Mesothelial cell of epicardium (in vitro differentiated cells): Measurements from ENCODE around the gene USP9X. TPM values are rescaled to one million over a fixed set of nuclear protein-coding genes. Genes with fewer than 3 reads are reported as not detected.
A peak's percentile ranks its signal among the peaks of the same experiment; 100 is the strongest.

Source experiments
- DNase-seq, 2 experiments: peaks; one replicate each; pipeline ENCODE4 v3.0.0; 2021; ENCODE audit warnings: low spot score in 2 of 2; ENCODE audit not compliant: unreplicated experiment in 2 of 2
- H3K27ac Mint-ChIP-seq: 2 replicates; pipeline ENCODE4 v1.8.0; 2021; ENCODE audit warnings: mixed read lengths
- H3K27me3 Mint-ChIP-seq: 2 replicates; pipeline ENCODE4 v1.8.0; 2021; ENCODE audit warnings: low read depth, mixed read lengths
- H3K36me3 Mint-ChIP-seq: 2 replicates; pipeline ENCODE4 v1.8.0; 2021; ENCODE audit warnings: mixed read lengths
- H3K4me1 Mint-ChIP-seq: 2 replicates; pipeline ENCODE4 v1.8.0; 2021; ENCODE audit warnings: mixed read lengths
- H3K4me3 Mint-ChIP-seq: 2 replicates; pipeline ENCODE4 v1.8.0; 2021; ENCODE audit warnings: mild to moderate bottlenecking, moderate library complexity, mixed read lengths
- H3K9me3 Mint-ChIP-seq: 2 replicates; pipeline ENCODE4 v1.8.0; 2021; ENCODE audit warnings: mixed read lengths
- total RNA-seq: library from RNA; stranded (reverse); gene quantifications from 3 replicates; pipeline ENCODE4 v1.2.1, GENCODE V29; 2021
- TF ChIP-seq, protein P1 (sequence below): fragments of 200-600 bp; sonication (generic); IDR thresholded peaks from one replicate; pipeline ENCODE4 v1.5.0; 2021; ENCODE audit warnings: antibody characterized with exemption; ENCODE audit not compliant: unreplicated experiment

Gene USP9X
- total RNA-seq, 1 donor from 2014 or later = 91.6 TPM

GRCh38 chrX:41085878-41086626, 807 bp downstream of the USP9X start:
- TF ChIP-seq, protein P1, sequence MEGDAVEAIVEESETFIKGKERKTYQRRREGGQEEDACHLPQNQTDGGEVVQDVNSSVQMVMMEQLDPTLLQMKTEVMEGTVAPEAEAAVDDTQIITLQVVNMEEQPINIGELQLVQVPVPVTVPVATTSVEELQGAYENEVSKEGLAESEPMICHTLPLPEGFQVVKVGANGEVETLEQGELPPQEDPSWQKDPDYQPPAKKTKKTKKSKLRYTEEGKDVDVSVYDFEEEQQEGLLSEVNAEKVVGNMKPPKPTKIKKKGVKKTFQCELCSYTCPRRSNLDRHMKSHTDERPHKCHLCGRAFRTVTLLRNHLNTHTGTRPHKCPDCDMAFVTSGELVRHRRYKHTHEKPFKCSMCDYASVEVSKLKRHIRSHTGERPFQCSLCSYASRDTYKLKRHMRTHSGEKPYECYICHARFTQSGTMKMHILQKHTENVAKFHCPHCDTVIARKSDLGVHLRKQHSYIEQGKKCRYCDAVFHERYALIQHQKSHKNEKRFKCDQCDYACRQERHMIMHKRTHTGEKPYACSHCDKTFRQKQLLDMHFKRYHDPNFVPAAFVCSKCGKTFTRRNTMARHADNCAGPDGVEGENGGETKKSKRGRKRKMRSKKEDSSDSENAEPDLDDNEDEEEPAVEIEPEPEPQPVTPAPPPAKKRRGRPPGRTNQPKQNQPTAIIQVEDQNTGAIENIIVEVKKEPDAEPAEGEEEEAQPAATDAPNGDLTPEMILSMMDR = no peak
- peak; percentile 25 to 47 for DNase-seq
- Mint-ChIP-seq H3K27me3 (no peaks in the 10 kb centered on the region), H3K9me3 (peaks cover 6% of the 10 kb centered on the region), H3K4me1 (peaks cover 26% of the 10 kb centered on the region), H3K36me3 (no peaks in the 10 kb centered on the region), H3K4me3 (peak overlapping the region; percentile 85), H3K27ac (peak overlapping the region; percentile 93)

DNA sequence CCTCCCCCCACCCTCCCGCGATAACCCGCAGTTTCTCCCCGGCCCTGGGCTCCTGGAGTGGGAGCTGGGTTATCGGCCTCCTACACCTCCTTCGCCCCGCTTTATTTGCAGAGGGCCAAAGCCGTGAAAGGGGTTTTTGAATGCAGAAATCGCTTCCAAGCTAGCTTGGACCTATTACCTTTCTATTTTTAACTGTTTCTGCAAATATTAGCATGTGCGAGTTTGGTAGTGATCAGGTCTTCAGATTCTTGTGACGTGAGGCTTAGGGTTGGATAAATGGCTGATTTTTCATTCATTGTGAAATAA, 1.3 kb downstream of the USP9X start:
- Mint-ChIP-seq H3K4me3 (peak overlapping the region; percentile 85), H3K27ac (peak overlapping the region; percentile 91), H3K9me3 (peaks cover 4% of the 10 kb centered on the region), H3K4me1 (peaks cover 30% of the 10 kb centered on the region), H3K36me3 (no peaks in the 10 kb centered on the region), H3K27me3 (no peaks in the 10 kb centered on the region)
- TF ChIP-seq, protein P1 = no peak
- no peak for DNase-seq

DNA sequence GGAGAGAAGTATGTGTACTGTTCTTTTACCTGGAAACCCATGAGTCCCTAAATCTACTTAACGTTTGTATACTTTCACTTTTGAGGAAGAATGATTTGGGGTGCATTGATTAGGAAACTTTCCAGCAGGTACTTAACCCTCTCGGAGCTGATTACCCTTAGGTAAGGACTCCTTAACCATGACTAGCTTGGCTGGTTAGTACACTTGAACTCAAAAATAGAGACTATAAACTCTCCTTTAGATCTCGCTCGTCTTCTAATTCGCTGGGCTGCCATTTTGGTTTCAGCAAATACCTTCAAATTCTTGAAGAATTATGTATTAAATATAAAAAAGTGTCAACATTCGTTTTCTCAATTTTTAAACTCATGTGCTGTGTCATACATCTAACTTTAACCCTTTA, 2.0 kb downstream of the USP9X start:
- peaks cover 4% of the 10 kb centered on the region for H3K9me3 Mint-ChIP-seq
- no peak for DNase-seq
- peak overlapping the region; percentile 85 for H3K4me3 Mint-ChIP-seq
- H3K36me3 Mint-ChIP-seq = no peaks in the 10 kb centered on the region
- peaks cover 30% of the 10 kb centered on the region for H3K4me1 Mint-ChIP-seq
- peak overlapping the region; percentile 91 for H3K27ac Mint-ChIP-seq
- no peaks in the 10 kb centered on the region for H3K27me3 Mint-ChIP-seq
- TF ChIP-seq, protein P1 = no peak

GRCh38 chrX:41090568-41091238, 5.5 kb downstream of the USP9X start:
- H3K4me1 Mint-ChIP-seq = peaks cover 34% of the 10 kb centered on the region
- H3K27me3 Mint-ChIP-seq = no peaks in the 10 kb centered on the region
- peaks cover 3% of the 10 kb centered on the region for H3K9me3 Mint-ChIP-seq
- TF ChIP-seq, protein P1 = no peak
- no peak overlapping the region for H3K4me3 Mint-ChIP-seq
- DNase-seq = no peak
- H3K27ac Mint-ChIP-seq = no peak overlapping the region
- peaks cover 5% of the 10 kb centered on the region for H3K36me3 Mint-ChIP-seq

- H3K36me3 Mint-ChIP-seq = peaks cover 5% of the 10 kb centered on the region
- no peaks in the 10 kb centered on the region for H3K27me3 Mint-ChIP-seq
- peaks cover 8% of the 10 kb centered on the region for H3K9me3 Mint-ChIP-seq
- peaks cover 40% of the 10 kb centered on the region for H3K4me1 Mint-ChIP-seq
- TF ChIP-seq, protein P1 = no peak
- no peak overlapping the region for H3K4me3 Mint-ChIP-seq
- DNase-seq = no peak
- H3K27ac Mint-ChIP-seq = no peak overlapping the region
Observed at GRCh38 chrX:41092776-41093175, 7.5 kb downstream of the USP9X start.
